BE2C (cell line): ENCODE data around the gene PTPRU.

Experiments used
- DNase-seq: peaks from one replicate; pipeline ENCODE4 v3.0.0-alpha.2; 2020
- H3K27me3 ChIP-seq: fragments of 250-450 bp; sonication (Bioruptor Pico); 2 replicates; pipeline ENCODE4 v1.5.1; 2020; ENCODE audit warnings: mild to moderate bottlenecking
- H3K36me3 ChIP-seq: fragments of 250-450 bp; sonication (Bioruptor Pico); 2 replicates; pipeline ENCODE4 v1.5.1; 2020; ENCODE audit warnings: mild to moderate bottlenecking
- H3K4me1 ChIP-seq: fragments of 250-450 bp; sonication (Bioruptor Pico); 2 replicates; pipeline ENCODE4 v1.5.1; 2020
- H3K4me3 ChIP-seq: 2 replicates; pipeline ENCODE4 v1.5.1; 2011; ENCODE audit warnings: low read depth, low read length
- H3K9me3 ChIP-seq: fragments of 250-450 bp; sonication (Bioruptor Pico); 2 replicates; pipeline ENCODE4 v1.5.1; 2020
- TF ChIP-seq, protein P1 (sequence below): IDR thresholded peaks from 2 replicates; pipeline ENCODE4 v1.5.1; 2012; ENCODE audit warnings: mild to moderate bottlenecking, low read depth, low read length

Gene PTPRU

DNA sequence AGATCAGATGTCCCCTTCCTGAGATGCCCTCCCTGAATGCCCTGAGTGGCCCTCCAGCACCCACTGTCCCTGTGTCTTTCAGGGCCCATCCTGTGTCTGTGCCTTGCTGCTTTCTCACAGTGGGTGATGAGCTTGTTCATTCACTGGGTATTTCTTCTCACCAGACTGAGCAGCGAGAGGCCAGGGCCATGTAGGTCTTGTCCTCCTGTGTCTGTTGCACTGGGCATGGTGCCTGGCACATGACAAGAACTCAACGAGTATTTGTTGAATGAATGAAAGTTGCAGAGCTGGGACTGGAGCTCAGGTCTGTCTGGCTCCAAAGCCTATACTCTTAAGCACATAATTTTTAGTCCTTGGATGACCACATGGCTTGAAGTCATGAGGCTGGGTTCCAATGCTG is 93.8 kb downstream of the PTPRU start:
- Histone ChIP-seq H3K4me1 (no peaks in the 10 kb centered on the region), H3K4me3 (no peak overlapping the region), H3K27me3 (no peaks in the 10 kb centered on the region), H3K36me3 (no peaks in the 10 kb centered on the region; the same call in 1 of the 2 replicates), H3K9me3 (no peaks in the 10 kb centered on the region)
- TF ChIP-seq, protein P1, sequence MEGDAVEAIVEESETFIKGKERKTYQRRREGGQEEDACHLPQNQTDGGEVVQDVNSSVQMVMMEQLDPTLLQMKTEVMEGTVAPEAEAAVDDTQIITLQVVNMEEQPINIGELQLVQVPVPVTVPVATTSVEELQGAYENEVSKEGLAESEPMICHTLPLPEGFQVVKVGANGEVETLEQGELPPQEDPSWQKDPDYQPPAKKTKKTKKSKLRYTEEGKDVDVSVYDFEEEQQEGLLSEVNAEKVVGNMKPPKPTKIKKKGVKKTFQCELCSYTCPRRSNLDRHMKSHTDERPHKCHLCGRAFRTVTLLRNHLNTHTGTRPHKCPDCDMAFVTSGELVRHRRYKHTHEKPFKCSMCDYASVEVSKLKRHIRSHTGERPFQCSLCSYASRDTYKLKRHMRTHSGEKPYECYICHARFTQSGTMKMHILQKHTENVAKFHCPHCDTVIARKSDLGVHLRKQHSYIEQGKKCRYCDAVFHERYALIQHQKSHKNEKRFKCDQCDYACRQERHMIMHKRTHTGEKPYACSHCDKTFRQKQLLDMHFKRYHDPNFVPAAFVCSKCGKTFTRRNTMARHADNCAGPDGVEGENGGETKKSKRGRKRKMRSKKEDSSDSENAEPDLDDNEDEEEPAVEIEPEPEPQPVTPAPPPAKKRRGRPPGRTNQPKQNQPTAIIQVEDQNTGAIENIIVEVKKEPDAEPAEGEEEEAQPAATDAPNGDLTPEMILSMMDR: no peak
- DNase-seq: no peak

DNA sequence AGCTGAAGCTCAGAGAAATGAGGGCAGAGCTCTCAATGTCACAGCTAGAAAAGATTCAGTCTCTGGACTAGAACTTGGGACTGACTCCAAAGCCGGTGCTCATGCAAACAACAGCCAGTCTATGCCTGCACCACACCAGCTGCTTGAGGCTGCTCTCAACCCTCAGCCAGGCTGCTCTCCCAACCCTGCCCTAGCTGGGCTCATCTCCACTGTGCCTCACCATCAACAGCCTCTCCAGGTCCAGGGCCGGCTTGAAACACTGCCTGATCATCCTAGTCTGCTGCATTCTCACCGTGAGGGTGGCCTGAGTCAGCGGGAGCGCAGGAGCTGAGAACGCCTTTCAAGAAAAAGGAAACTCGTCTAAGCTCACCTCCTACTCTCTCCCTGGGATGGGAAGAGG is 94.5 kb downstream of the PTPRU start:
- Histone ChIP-seq H3K4me1 (no peaks in the 10 kb centered on the region), H3K4me3 (no peak overlapping the region), H3K27me3 (no peaks in the 10 kb centered on the region), H3K9me3 (no peaks in the 10 kb centered on the region), H3K36me3 (no peaks in the 10 kb centered on the region)
- no peak for DNase-seq
- TF ChIP-seq, protein P1: no peak

DNA sequence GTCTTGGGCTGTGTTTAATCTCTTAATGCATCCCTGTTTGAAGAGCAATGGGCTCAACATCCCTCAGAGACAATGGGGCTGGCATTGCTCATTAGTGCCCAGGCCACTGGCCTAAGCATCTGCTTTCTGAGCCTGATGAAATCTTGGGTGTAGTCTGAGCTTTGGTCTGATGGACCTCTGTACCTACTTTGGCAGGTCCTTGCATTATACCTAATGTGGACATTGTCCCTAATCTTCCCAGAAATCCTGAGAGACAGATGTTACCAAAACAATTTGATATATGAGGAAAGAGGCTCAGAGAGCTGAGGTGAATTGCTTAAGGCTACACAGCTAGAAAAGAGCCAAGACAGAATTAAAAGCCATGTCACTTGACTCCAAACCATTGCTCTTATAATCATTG is 95.0 kb downstream of the PTPRU start:
- no peak for DNase-seq

DNA sequence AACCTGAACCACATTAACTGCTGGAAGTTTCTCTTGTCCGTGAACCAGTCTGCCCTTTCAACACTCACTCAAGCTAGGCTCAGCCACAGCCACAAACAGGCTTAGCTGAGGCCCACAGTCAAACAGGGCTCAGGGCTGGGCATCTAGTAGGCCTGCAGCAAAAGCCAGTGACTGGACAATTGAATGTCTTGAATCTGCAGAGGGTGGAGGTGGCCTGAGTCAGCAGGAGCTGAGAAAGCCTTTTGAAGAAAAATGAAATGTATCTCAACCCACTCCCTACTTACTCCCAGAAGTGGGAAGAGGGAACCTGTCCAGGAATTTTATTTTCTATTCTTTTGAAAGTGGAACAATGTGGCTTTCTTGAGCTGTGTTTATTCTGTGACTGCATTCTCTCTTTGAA is 95.4 kb downstream of the PTPRU start:
- TF ChIP-seq, protein P1: no peak
- Histone ChIP-seq H3K4me1 (no peaks in the 10 kb centered on the region), H3K36me3 (no peaks in the 10 kb centered on the region), H3K9me3 (no peaks in the 10 kb centered on the region), H3K4me3 (no peak overlapping the region), H3K27me3 (no peaks in the 10 kb centered on the region)
- DNase-seq: no peak

More for the DNA sequence above, 95.0 kb downstream of the PTPRU start:
- no peak overlapping the region for H3K4me3 ChIP-seq
- TF ChIP-seq, protein P1: no peak
- no peaks in the 10 kb centered on the region for H3K4me1 ChIP-seq
- H3K36me3 ChIP-seq: no peaks in the 10 kb centered on the region
- H3K27me3 ChIP-seq: no peaks in the 10 kb centered on the region
- H3K9me3 ChIP-seq: no peaks in the 10 kb centered on the region

DNA sequence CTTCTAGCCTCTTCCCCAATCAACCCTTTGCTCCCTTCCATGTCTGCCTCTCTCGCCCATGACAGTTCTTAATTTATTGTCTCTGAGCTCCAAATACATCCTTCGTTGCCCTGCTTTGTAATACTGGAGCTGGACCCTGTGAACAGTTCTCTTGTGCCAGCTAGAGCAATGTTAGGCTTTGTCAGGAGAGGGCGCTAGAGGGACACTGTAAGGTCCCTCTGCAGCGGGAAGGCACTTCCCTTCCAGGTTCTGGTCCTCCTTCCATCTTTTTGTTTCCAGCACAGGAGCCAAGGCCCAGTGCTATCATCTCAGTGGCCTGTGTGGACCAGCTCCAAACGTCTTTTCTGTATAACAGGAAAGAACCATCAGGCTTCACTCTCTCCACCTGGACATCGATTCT is 95.9 kb downstream of the PTPRU start:
- TF ChIP-seq, protein P1: peak; percentile 56
- no peaks in the 10 kb centered on the region for H3K36me3 ChIP-seq
- H3K27me3 ChIP-seq: no peaks in the 10 kb centered on the region
- H3K4me3 ChIP-seq: no peak overlapping the region
- H3K4me1 ChIP-seq: no peaks in the 10 kb centered on the region
- DNase-seq: peak; percentile 49
- H3K9me3 ChIP-seq: no peaks in the 10 kb centered on the region

DNA sequence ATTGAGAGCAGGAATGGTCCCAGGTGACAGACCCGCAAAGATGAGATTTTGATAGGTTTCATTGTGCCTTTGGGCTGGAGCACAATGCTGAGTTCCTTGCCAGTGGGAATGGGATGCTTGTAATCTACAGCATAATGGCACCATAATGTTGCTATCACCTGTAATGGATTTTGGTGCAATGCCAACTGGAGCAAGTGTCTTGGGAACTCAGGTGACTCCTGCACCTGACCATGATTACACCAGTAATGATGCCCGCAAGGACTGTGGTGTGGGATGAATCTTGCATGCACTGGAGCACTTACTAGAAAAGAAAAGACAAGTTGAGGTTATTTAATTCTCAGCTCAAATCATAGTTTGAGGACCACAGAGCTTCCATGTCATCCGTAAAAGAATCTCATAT is 96.7 kb downstream of the PTPRU start:
- no peaks in the 10 kb centered on the region for H3K4me1 ChIP-seq
- H3K36me3 ChIP-seq: no peaks in the 10 kb centered on the region
- H3K27me3 ChIP-seq: no peaks in the 10 kb centered on the region
- H3K9me3 ChIP-seq: no peaks in the 10 kb centered on the region
- TF ChIP-seq, protein P1: no peak
- no peak overlapping the region for H3K4me3 ChIP-seq
- no peak for DNase-seq
